IMR-90 (cell line): ENCODE data around the gene SMYD1. TPM values are rescaled to one million over a fixed set of nuclear protein-coding genes. Genes with fewer than 3 reads are reported as not detected.

Source experiments
- ATAC-seq: fragments of 200-7000 bp; cut with Tn5 transposase; 2 replicates; pipeline ENCODE4 v1.9.1; 2020; ENCODE audit warnings: low read depth, mild to moderate bottlenecking, moderate library complexity
- BruUV-seq: library from RNA; stranded (reverse); fragments of 400-500 nt; replicated peaks from 2 replicates; lab custom pipeline; 2021; lab: Mats Ljungman, UMichigan
- CTCF ChIA-PET: fragments of 300-600 bp; formaldehyde crosslinking; extraction: SDS; loops from one replicate; lab custom pipeline; 2021; ENCODE audit warnings: antibody characterized with exemption; lab: Yijun Ruan, JAX
- POLR2A ChIA-PET: fragments of 300-600 bp; sonication (Branson Sonifier 250); formaldehyde crosslinking; loops from one replicate; lab custom pipeline; 2022; ENCODE audit warnings: antibody characterized with exemption; ENCODE audit not compliant: unreplicated experiment; lab: Charles Lee
- DNase-seq: peaks from one replicate; pipeline ENCODE4 v3.0.0; 2013
- H2AFZ ChIP-seq: replicated peaks from 2 replicates; pipeline ENCODE3; 2013; ENCODE audit warnings: low read length, mild to moderate bottlenecking; ENCODE audit not compliant: poor library complexity
- H2AK5ac ChIP-seq: 2 replicates; pipeline ENCODE4 v1.6.1; 2013; ENCODE audit warnings: low read depth, low read length, inconsistent platforms
- H2AK9ac ChIP-seq: replicated peaks from 2 replicates; pipeline ENCODE3; 2013; ENCODE audit warnings: mild to moderate bottlenecking, low read depth, low read length, moderate library complexity; ENCODE audit not compliant: poor library complexity
- H2BK120ac ChIP-seq: 2 replicates; pipeline ENCODE4 v1.6.1; 2013; ENCODE audit warnings: low read depth, low read length, inconsistent platforms
- H2BK15ac ChIP-seq: 3 replicates; pipeline ENCODE4 v1.6.1; 2013; ENCODE audit warnings: low read depth, low read length, inconsistent platforms
- H2BK20ac ChIP-seq: 2 replicates; pipeline ENCODE4 v1.6.1; 2013; ENCODE audit warnings: low read depth, mild to moderate bottlenecking, inconsistent platforms, low read length, moderate library complexity
- H2BK5ac ChIP-seq: 2 replicates; pipeline ENCODE4 v1.6.1; 2013; ENCODE audit warnings: mild to moderate bottlenecking, low read depth, low read length, inconsistent platforms; ENCODE audit not compliant: poor library complexity, severe bottlenecking
- H3K14ac ChIP-seq: replicated peaks from 2 replicates; pipeline ENCODE4 v1.6.1; 2013; ENCODE audit warnings: low read depth, low read length, inconsistent platforms
- H3K18ac ChIP-seq: 2 replicates; pipeline ENCODE4 v1.6.1; 2013; ENCODE audit warnings: low read depth, low read length, control low read depth
- H3K23ac ChIP-seq: 2 replicates; pipeline ENCODE4 v1.6.1; 2013; ENCODE audit warnings: low read depth, low read length, inconsistent platforms
- H3K27ac ChIP-seq: 2 replicates; pipeline ENCODE4 v1.5.1; 2013; ENCODE audit warnings: mild to moderate bottlenecking, control low read depth, low read length; ENCODE audit not compliant: insufficient read depth
- H3K27me3 ChIP-seq: 2 replicates; pipeline ENCODE4 v1.6.1; 2013; ENCODE audit warnings: low read length; ENCODE audit not compliant: control insufficient read depth, insufficient read depth
- H3K36me3 ChIP-seq: 2 replicates; pipeline ENCODE4 v1.6.1; 2013; ENCODE audit warnings: low read length, mixed read lengths; ENCODE audit not compliant: control insufficient read depth, insufficient read depth
- H3K4ac ChIP-seq: 2 replicates; pipeline ENCODE4 v1.6.1; 2013; ENCODE audit warnings: low read depth, low read length, inconsistent platforms
- H3K4me1 ChIP-seq: 2 replicates; pipeline ENCODE4 v1.6.1; 2013; ENCODE audit warnings: low read length, mixed read lengths; ENCODE audit not compliant: control insufficient read depth, insufficient read depth
- H3K4me2 ChIP-seq: 2 replicates; pipeline ENCODE4 v1.6.1; 2013; ENCODE audit warnings: low read depth, mild to moderate bottlenecking, control low read depth, low read length, moderate library complexity
- H3K4me3 ChIP-seq: 2 replicates; pipeline ENCODE4 v1.5.1; 2013; ENCODE audit warnings: low read depth, mild to moderate bottlenecking, control low read depth, low read length, moderate library complexity; ENCODE audit not compliant: insufficient read depth
- H3K56ac ChIP-seq: 2 replicates; pipeline ENCODE4 v1.6.1; 2013; ENCODE audit warnings: low read length, inconsistent platforms; ENCODE audit not compliant: insufficient read depth; ENCODE audit errors: extremely low read depth
- H3K79me1 ChIP-seq, 2 experiments: 2 replicates each; pipeline ENCODE4 v1.6.1; 2013; ENCODE audit warnings: low read length in 2 of 2, inconsistent platforms in 1 of 2, low read depth in 1 of 2
- H3K9ac ChIP-seq: 2 replicates; pipeline ENCODE4 v1.6.1; 2013; ENCODE audit warnings: low read depth, low read length, control low read depth
- H3K9me1 ChIP-seq: 2 replicates; pipeline ENCODE4 v1.6.1; 2013; ENCODE audit warnings: low read length, inconsistent platforms; ENCODE audit not compliant: insufficient read depth
- H3K9me3 ChIP-seq: 2 replicates; pipeline ENCODE4 v1.6.1; 2013; ENCODE audit warnings: low read length; ENCODE audit not compliant: control insufficient read depth, insufficient read depth
- H4K20me1 ChIP-seq: 2 replicates; pipeline ENCODE4 v1.6.1; 2013; ENCODE audit warnings: low read length, inconsistent platforms; ENCODE audit not compliant: insufficient read depth
- H4K5ac ChIP-seq: 2 replicates; pipeline ENCODE4 v1.6.1; 2013; ENCODE audit warnings: mild to moderate bottlenecking, low read depth, low read length, control low read depth
- H4K8ac ChIP-seq, 2 experiments: 2 replicates each; pipeline ENCODE4 v1.6.1; 2013; ENCODE audit warnings: low read depth in 2 of 2, low read length in 2 of 2, control low read depth in 1 of 2, inconsistent platforms in 1 of 2
- H4K91ac ChIP-seq: 2 replicates; pipeline ENCODE4 v1.6.1; 2013; ENCODE audit warnings: low read depth, low read length, inconsistent platforms; ENCODE audit not compliant: insufficient read depth
- BHLHE40 ChIP-seq: fragments of 150-350 bp; IDR thresholded peaks from 2 replicates; pipeline ENCODE4 v1.6.1; 2016; ENCODE audit warnings: mild to moderate bottlenecking, low read depth, low read length
- CEBPB ChIP-seq: IDR thresholded peaks from 2 replicates; pipeline ENCODE4 v1.6.1; 2012; ENCODE audit warnings: low read depth, low read length, improper control_type of control experiment
- CHD1 ChIP-seq: IDR thresholded peaks from 2 replicates; pipeline ENCODE4 v1.6.1; 2012; ENCODE audit warnings: low read depth, low read length, improper control_type of control experiment
- FOS ChIP-seq: fragments of 150-350 bp; IDR thresholded peaks from 2 replicates; pipeline ENCODE4 v1.6.1; 2016; ENCODE audit warnings: low read depth, low read length
- MAFK ChIP-seq: IDR thresholded peaks from 2 replicates; pipeline ENCODE4 v1.6.1; 2012; ENCODE audit warnings: low read depth, low read length, improper control_type of control experiment
- MAZ ChIP-seq: IDR thresholded peaks from 2 replicates; pipeline ENCODE4 v1.6.1; 2012; ENCODE audit warnings: low read depth, mild to moderate bottlenecking, low read length, improper control_type of control experiment, moderate library complexity, borderline replicate concordance
- MXI1 ChIP-seq: IDR thresholded peaks from 2 replicates; pipeline ENCODE4 v1.6.1; 2012; ENCODE audit warnings: low read depth, mild to moderate bottlenecking, low read length, moderate library complexity, borderline replicate concordance
- NFE2L2 ChIP-seq: fragments of 150-350 bp; IDR thresholded peaks from 2 replicates; pipeline ENCODE4 v1.6.1; 2016; ENCODE audit warnings: low read depth, mild to moderate bottlenecking, low read length
- POLR2A ChIP-seq: IDR thresholded peaks from 2 replicates; pipeline ENCODE4 v1.6.1; 2012; ENCODE audit warnings: mild to moderate bottlenecking, low read depth, low read length
- RAD21 ChIP-seq: IDR thresholded peaks from 2 replicates; pipeline ENCODE4 v1.6.1; 2012; ENCODE audit warnings: low read length, improper control_type of control experiment
- RCOR1 ChIP-seq: IDR thresholded peaks from 2 replicates; pipeline ENCODE4 v1.6.1; 2012; ENCODE audit warnings: mild to moderate bottlenecking, low read length, improper control_type of control experiment; ENCODE audit not compliant: insufficient replicate concordance
- RFX5 ChIP-seq: IDR thresholded peaks from 2 replicates; pipeline ENCODE4 v1.8.0; 2012; ENCODE audit warnings: low read depth, mild to moderate bottlenecking, low read length, moderate library complexity
- SMC3 ChIP-seq: fragments of 150-350 bp; IDR thresholded peaks from 2 replicates; pipeline ENCODE4 v1.6.1; 2016; ENCODE audit warnings: low read depth, mild to moderate bottlenecking, antibody characterized with exemption, low read length, moderate library complexity
- WGBS, 2 experiments: methylation state at CpG; one replicate each; pipeline versions ENCODE4 v1.1.5 to v1.1.7; 2013; ENCODE audit warnings: missing lambda C conversion rate in 2 of 2; ENCODE audit not compliant: insufficient read length in 1 of 2; ENCODE audit errors: extremely low coverage in 2 of 2; 5-methylcytosine and 5-hydroxymethylcytosine counted together
- dilution Hi-C: fragments of 300-500 bp; cut with HindIII; formaldehyde crosslinking; loops from one replicate; pipeline ENCODE4 v1.14.3; 2018; ENCODE audit warnings: low sequenced_read_pairs; ENCODE audit not compliant: unreplicated experiment
- in situ Hi-C: fragments of 300-500 bp; cut with MboI; formaldehyde crosslinking; loops from 3 replicates; pipeline ENCODE4 v1.14.3; 2019; ENCODE audit warnings: low sequenced_read_pairs, inconsistent platforms, mixed read lengths
- intact Hi-C: fragments of 100-400 bp; cut with micrococcal nuclease; formaldehyde crosslinking; loops from 2 replicates; pipeline ENCODE4 v1.10.0; 2022
- polyA plus RNA-seq, 3 experiments: library from polyadenylated mRNA; depleted of rRNA; stranded (reverse); fragments of >200 nt; gene quantifications; 2 replicates each; pipeline ENCODE4 v1.2.3, GENCODE V29; 2012; ENCODE audit warnings: low replicate concordance in 1 of 3
- total RNA-seq: library from RNA; depleted of rRNA; stranded (reverse); fragments of >200 nt; gene quantifications from 2 replicates; pipeline ENCODE4 v1.2.3, GENCODE V29; 2012
- TF ChIP-seq, protein P1 (sequence below): fragments of 150-350 bp; IDR thresholded peaks from 2 replicates; pipeline ENCODE4 v1.6.1; 2016; ENCODE audit warnings: low read depth, mild to moderate bottlenecking, low read length, moderate library complexity, borderline replicate concordance
- TF ChIP-seq, protein P2 (sequence below): fragments of 150-350 bp; IDR thresholded peaks from 2 replicates; pipeline ENCODE4 v1.6.1; 2017; ENCODE audit warnings: mild to moderate bottlenecking, antibody characterized with exemption, low read length, low read depth
- TF ChIP-seq, protein P3 (sequence below): conservative IDR thresholded peaks from 2 replicates; pipeline ENCODE4 v1.5.1; 2012; ENCODE audit warnings: mild to moderate bottlenecking, low read depth, low read length, improper control_type of control experiment

The SMYD1 gene
- total and polyA plus RNA-seq, 2 of the 4 experiments (the other 2 are of a cell fraction) = not detected

DNA sequence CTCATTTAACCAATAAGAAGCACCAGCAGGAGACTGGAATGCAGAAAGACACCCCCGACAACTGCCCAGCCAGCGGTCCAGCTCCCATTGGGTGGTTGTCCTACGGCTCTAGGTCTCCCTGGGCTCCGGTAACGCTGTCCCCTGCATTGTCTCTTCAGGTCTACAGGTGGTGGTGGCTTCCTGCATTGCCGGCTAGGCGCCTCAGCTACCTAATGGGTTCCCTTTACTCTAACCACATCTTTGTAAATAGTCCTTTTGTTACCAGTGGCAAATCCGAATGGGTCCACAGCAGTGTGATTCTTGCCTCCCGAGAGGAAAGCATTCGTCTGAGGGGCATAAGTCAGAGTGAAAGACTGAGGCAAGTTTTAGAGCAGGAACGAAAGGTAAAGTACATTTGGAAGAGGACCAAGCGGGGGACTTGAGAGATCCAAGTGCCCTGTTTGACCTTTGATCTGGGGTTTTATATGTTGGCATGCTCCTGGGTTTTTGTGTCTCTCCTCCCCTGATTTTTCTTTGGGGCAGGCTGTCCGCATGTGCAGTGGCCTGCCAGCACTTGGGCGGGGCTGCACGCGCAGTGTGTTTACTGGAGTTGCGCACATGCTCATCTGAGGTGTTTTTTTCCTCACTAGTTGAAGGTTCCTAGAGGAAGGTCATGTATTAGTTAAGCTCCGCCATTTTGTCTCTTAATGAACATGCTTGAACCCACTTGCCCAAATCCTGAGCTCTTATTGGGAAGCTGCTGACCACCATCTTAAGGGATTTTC, 49.2 kb downstream of the SMYD1 start:
- Histone ChIP-seq H4K8ac (no peak overlapping the region), H2BK20ac (no peak overlapping the region), H3K9me1 (no peaks in the 10 kb centered on the region), H3K36me3 (no peaks in the 10 kb centered on the region), H2AK9ac (no peak overlapping the region), H2AFZ (no peak overlapping the region), H3K27me3 (peaks cover 4% of the 10 kb centered on the region), H2BK120ac (no peak overlapping the region), H3K56ac (no peak overlapping the region), H3K18ac (no peak overlapping the region), H3K79me1 (no peaks in the 10 kb centered on the region), H3K27ac (no peak overlapping the region), H4K20me1 (no peaks in the 10 kb centered on the region), H4K91ac (no peak overlapping the region), H3K23ac (no peak overlapping the region), H3K4ac (no peak overlapping the region), H3K14ac (no peak overlapping the region), H3K9ac (no peak overlapping the region), H2BK15ac (no peak overlapping the region), H3K4me3 (no peak overlapping the region), H4K5ac (no peak overlapping the region), H3K4me2 (no peak overlapping the region), H3K4me1 (no peaks in the 10 kb centered on the region), H2BK5ac (no peak overlapping the region), H3K9me3 (no peaks in the 10 kb centered on the region), H2AK5ac (no peak overlapping the region)
- in situ Hi-C loops (no loop called here), intact Hi-C loops (no loop called here), dilution Hi-C loops (no loop called here)
- POLR2A ChIA-PET = no interaction called here
- TF ChIP-seq NFE2L2 = no peak
- TF ChIP-seq CEBPB = no peak
- TF ChIP-seq RCOR1 = no peak
- no peak for TF ChIP-seq MXI1
- TF ChIP-seq POLR2A = no peak
- TF ChIP-seq, protein P1, sequence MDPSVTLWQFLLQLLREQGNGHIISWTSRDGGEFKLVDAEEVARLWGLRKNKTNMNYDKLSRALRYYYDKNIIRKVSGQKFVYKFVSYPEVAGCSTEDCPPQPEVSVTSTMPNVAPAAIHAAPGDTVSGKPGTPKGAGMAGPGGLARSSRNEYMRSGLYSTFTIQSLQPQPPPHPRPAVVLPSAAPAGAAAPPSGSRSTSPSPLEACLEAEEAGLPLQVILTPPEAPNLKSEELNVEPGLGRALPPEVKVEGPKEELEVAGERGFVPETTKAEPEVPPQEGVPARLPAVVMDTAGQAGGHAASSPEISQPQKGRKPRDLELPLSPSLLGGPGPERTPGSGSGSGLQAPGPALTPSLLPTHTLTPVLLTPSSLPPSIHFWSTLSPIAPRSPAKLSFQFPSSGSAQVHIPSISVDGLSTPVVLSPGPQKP = no peak
- no peak for TF ChIP-seq RAD21
- no peak for TF ChIP-seq FOS
- TF ChIP-seq SMC3 = no peak
- TF ChIP-seq MAFK = no peak
- TF ChIP-seq, protein P2, sequence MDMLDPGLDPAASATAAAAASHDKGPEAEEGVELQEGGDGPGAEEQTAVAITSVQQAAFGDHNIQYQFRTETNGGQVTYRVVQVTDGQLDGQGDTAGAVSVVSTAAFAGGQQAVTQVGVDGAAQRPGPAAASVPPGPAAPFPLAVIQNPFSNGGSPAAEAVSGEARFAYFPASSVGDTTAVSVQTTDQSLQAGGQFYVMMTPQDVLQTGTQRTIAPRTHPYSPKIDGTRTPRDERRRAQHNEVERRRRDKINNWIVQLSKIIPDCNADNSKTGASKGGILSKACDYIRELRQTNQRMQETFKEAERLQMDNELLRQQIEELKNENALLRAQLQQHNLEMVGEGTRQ = no peak
- TF ChIP-seq, protein P3, sequence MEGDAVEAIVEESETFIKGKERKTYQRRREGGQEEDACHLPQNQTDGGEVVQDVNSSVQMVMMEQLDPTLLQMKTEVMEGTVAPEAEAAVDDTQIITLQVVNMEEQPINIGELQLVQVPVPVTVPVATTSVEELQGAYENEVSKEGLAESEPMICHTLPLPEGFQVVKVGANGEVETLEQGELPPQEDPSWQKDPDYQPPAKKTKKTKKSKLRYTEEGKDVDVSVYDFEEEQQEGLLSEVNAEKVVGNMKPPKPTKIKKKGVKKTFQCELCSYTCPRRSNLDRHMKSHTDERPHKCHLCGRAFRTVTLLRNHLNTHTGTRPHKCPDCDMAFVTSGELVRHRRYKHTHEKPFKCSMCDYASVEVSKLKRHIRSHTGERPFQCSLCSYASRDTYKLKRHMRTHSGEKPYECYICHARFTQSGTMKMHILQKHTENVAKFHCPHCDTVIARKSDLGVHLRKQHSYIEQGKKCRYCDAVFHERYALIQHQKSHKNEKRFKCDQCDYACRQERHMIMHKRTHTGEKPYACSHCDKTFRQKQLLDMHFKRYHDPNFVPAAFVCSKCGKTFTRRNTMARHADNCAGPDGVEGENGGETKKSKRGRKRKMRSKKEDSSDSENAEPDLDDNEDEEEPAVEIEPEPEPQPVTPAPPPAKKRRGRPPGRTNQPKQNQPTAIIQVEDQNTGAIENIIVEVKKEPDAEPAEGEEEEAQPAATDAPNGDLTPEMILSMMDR = no peak
- no peak for TF ChIP-seq RFX5
- TF ChIP-seq CHD1 = no peak
- no peak for TF ChIP-seq MAZ
- no peak for TF ChIP-seq BHLHE40
- no peak for ATAC-seq
- CTCF ChIA-PET = no interaction called here
- no TSS peak for BruUV-seq
- no peak for DNase-seq
- 83% methylated on average over 1 of the region's 18 CpGs; no CpG with 5 or more reads in 1 of the 2 experiments for WGBS, 2 experiments
